HG03571 (cell line): ENCODE results near the gene PRODH.
A peak's percentile ranks its signal among the peaks of the same experiment; 100 is the strongest.
"Not testable (repeated sequence)": the region's sequence is repeated elsewhere in the genome, so short reads cannot be mapped to it uniquely, and the experiment has no call there.

Experiments used
- ATAC-seq: cut with Tn5 transposase; IDR thresholded peaks from one replicate; pipeline ENCODE4 v1.9.1; 2021; ENCODE audit not compliant: unreplicated experiment

PRODH gene

GRCh38 chr22:18911535-18911934, 24.6 kb downstream of the PRODH start:
- not testable (repeated sequence) for ATAC-seq

- no peak for ATAC-seq
These were observed 26.5 kb downstream of the PRODH start for GRCh38 chr22:18909556-18909955.

DNA sequence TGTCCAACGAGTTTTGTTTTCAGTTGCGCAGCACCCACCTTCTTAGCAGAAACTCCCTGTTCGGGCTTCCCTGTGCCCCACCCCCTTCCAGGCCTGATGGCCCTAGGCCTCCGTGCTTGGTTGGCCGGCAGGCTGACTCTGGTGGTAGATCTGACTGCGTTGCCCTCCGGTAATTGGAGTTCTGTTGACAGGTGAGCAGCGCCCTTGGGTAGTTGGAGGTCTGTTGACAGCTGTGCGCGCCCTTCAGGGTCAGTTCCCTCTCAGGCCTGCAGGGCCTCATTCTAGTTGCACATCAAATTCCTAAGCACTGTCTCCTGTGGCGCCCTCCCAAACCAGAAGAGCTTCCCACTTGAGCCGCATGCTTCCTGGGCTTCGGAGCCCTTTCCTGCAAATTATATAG, 29.2 kb downstream of the PRODH start:
- no peak for ATAC-seq

- peak; percentile 25 for ATAC-seq
These were observed 29.7 kb downstream of the PRODH start for GRCh38 chr22:18906410-18906745.

DNA sequence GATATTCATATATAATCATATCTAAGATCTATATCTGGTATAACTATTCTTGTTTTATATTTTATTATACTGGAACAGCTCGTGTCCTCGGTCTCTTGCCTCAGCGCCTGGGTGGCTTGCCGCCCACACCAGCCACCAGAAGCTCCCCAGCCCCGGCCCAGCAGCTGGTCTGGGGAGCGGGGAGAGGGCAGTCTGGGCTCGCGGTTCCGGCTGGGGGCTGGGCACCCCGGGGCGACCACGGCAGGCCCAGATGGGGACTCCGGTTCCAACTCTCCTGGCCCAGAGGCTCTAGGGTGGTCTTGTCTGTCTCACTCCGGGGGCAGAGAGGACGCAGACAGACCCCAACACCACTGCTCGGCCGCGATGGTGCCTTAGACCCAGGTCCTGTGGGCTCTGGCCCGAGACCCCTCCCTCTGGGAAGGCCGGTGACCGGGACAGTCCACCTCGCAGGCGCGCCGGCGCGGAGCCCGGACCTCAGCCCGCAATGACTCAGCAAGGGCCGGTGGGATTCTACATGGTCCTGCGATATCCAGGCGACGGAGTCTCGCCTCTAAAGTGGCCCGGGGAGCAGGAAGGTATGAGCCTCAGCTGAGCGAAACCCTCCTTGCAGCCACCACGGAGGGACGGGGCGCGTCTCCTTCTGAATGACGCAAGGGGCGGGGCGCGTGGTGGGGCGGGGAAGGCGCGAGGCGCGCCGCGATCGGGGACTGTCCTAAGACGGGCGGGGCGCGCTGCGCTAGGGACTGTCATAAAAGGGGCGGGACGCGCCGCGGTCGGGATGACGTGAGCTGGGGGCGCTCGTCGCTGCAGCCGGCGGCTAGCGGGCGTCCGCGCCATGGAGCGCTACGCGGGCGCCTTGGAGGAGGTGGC, 30.3 kb downstream of the PRODH start, which contains the start of gene DGCR6:
Gene DGCR6 (plus strand): TSS at position 781 of the 870 bp plus-strand sequence. CDS start 55 bp downstream, at position 836.
- peak; percentile 78 for ATAC-seq

- ATAC-seq: not testable (repeated sequence)
These were observed 39.9 kb downstream of the PRODH start for GRCh38 chr22:18896037-18896657.

DNA sequence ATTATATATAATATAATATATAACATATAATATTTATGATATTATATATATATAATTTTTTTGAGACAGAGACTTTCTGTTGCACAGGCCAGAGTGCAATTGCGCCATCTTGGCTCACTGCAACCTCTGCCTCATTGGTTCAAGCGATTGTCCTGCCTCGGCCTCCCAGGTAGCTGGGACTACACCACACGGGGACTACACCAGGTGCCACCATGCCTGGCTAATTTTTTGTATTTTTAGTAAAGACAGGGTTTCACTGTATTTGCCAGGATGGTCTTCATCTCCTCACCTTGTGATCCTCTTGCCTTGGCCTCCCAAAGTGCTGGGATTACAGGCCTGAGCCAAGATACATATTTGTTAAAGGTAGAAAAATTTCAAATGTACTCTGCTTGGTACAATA, 42.3 kb downstream of the PRODH start:
- not testable (repeated sequence) for ATAC-seq

DNA sequence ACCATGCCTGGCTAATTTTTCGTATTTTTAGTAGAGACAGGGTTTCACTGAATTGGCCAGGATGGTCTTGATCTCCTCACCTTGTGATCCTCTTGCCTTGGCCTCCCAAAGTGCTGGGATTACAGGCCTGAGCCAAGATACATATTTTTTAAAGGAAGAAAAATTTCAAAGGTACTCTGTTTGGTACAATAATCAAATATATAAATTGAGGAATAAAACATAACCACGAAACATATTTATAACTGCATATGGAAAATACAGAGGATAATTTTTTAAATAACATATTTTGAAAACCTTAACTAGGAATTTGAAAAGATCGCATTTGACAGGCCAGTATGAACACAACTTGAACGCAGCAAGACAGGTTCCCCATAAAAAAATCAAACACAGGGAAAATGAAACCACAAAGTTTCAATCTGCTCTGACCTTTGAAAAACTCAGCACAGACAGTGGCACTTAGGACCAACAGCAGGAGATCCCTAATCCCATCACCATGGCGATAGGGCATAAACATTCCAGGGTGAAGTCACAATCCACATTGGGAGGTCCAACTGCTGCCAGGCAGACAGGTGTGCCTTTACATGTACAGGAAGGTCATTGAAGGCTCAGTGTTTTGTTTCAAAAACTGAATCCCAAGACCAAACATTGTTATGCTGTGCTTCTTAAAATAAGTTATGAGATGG, 45.4 kb downstream of the PRODH start:
- ATAC-seq: not testable (repeated sequence)

GRCh38 chr22:18888115-18888514, 48.0 kb downstream of the PRODH start:
- no peak for ATAC-seq

DNA sequence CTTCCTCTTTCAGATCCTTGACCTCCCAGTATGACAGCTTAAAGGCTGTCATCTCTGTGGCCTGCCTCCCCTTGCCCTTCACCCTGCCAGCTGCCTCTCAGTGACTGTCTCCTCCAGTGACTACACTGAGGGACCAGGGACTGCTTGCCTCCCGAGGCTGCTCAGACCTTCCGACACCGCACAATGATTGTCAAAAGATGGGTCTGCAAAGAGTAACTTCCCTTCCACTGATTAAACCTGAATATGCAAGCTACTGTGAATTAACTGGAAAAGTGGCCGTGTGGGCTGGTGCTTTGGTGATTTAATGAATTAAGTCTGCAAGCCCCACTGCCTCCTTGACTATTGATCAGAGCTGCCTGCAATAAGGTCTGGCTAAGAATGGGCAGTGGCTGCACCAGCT, 51.6 kb downstream of the PRODH start:
- ATAC-seq: not testable (repeated sequence)

DNA sequence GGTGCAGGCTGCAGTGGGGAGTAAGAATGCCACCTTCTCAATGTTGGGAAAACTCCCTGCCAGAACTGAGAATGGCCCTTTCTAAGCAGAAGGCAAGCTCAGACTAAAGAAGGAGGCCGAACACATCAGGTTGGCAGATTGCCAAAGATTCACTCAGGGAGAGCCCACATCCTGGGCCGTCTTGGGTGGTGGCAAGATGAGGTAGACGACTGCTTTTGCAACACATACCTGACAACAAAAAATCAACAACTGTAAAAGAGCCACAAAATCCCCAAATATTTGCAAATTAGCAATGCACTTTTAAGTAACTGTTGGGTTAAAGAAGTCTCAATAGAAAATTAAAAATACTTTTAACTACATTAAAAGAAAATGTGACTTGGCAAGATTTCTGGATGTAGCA, 54.8 kb downstream of the PRODH start:
- ATAC-seq: not testable (repeated sequence)
